ENCODE measurements around the gene VSX2.

DNA sequence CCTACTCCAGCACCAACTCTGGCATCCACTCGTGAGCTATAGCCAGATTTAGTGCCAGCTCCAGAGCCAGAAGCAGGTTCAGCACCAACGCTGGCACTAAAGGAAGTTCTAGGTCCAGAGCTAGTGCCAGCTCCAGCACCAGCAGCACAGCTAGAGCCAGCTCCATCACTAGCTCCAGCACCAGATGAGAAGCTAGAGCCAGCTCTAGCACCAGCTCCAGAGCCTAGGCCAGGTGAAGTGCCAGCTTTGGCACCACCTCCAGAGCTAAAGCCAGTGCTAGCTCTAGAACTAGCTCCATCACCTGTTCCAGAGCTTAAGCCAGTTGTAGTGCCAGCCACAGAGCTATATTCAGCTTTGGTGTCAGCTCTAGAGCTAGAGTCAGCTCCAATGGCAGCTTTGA is 38.8 kb downstream of the VSX2 start:
- TF ChIP-seq, protein P1, sequence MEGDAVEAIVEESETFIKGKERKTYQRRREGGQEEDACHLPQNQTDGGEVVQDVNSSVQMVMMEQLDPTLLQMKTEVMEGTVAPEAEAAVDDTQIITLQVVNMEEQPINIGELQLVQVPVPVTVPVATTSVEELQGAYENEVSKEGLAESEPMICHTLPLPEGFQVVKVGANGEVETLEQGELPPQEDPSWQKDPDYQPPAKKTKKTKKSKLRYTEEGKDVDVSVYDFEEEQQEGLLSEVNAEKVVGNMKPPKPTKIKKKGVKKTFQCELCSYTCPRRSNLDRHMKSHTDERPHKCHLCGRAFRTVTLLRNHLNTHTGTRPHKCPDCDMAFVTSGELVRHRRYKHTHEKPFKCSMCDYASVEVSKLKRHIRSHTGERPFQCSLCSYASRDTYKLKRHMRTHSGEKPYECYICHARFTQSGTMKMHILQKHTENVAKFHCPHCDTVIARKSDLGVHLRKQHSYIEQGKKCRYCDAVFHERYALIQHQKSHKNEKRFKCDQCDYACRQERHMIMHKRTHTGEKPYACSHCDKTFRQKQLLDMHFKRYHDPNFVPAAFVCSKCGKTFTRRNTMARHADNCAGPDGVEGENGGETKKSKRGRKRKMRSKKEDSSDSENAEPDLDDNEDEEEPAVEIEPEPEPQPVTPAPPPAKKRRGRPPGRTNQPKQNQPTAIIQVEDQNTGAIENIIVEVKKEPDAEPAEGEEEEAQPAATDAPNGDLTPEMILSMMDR (IDR thresholded peaks at IDR 0.05; ENCODE audit: low read depth, low read length, poor library complexity, severe bottlenecking), result no peak
- TF ChIP-seq EZH2phosphoT487 (IDR thresholded peaks at IDR 0.05; ENCODE audit: borderline replicate concordance, low read length), result no peak
